HG03558 (cell line): ENCODE results near the gene IL24.
"Not testable (repeated sequence)": the region's sequence is repeated elsewhere in the genome, so short reads cannot be mapped to it uniquely, and the experiment has no call there.

Experiments
- ATAC-seq: cut with Tn5 transposase; IDR thresholded peaks from one replicate; pipeline ENCODE4 v1.9.1; 2021; ENCODE audit warnings: moderate number of reproducible peaks; ENCODE audit not compliant: unreplicated experiment; ENCODE audit errors: extremely low read depth

The IL24 gene

DNA sequence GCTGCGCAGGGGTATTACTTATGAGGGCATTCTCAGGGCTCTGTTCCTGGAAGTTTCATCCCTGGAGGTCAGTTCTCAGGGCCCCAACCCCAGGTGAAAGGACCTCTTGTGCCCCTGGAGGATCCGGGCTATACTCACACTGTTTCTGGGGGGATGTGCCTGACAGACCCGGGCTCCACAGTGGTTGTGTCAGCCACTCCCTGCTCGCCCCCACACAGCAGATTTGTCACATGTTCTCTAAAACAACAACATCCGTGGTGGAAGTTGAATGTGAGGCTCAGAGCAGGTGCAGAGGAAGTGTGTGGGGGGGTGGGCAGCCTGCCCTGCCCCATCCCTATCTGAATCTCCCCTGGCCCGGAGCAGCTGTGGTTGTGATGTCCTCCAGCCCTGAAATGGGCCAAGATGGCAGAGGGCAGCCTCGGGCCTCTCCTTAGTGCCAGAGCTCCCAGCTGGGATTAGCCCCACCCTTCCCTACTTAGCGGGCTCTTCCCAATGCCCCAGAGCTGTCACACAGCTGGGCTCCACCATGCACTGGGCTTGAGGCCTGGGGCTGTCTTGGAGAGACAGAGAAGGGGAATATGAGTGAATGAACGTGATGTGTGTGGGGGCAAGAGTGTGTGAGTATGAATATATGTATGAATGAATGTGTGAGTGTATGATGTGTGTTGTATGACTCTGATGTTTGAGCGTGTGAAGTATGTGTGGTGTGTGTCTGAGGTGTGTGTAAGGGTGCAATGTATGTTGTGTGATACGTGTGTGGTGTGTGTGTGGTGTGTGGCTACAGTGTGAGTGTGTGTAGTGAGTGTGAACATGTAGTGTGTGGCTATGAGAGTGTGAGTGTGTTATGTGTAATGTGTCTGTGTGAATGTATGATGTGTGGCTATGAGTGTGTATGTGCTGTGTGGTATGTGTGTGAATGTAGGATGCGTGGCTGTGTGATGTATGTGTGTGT, 26.0 kb downstream of the IL24 start:
- ATAC-seq = peak; percentile 27

DNA sequence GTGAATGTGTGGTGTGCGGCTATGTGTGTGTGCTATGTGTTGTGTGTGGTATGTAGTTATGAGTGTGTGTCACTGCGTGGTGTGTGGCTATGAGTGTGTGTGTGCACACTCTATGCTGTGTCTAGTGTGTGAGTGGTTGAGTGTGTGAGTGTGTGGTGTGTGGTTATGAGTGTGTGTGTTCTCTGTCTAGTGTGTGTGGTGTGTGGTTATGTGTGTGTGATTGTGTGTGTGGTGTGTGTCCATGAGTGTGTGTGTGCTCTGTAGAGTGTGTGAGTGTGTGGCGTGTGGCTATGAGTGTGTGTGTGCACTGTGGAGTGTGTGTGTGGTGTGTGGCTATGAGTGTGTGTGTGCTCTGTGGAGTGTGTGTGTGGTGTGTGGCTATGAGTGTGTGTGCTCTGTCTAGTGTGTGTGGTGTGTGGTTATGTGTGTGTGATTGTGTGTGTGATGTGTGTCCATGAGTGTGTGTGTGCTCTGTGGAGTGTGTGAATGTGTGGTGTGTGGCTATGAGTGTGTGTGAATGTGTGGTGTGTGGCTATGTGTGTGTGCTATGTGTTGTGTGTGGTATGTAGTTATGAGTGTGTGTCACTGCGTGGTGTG, 26.8 kb downstream of the IL24 start:
- not testable (repeated sequence) for ATAC-seq

DNA sequence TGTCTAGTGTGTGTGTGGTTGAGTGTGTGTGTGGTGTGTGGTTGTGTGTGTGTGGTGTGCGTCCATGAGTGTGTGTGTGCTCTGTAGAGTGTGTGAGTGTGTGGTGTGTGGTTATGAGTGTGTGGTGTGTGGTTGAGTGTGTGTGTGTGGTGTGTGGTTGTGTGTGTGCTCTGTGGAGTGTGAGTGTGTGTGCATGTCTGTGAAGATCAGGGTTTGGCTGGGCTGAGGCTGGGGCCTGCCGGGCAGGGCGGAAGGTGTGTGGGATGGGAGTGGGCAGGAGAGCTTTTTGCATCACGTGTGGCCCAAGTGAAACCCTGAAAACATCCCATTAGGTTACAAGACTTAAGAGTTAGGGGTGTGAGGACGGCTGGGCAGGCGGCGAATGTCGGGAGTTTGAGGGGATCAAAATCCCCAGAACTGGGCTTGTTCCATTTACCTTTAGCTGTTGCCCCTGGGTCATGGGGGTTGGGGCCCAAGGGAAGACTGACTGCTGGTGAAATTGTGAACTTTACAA, 27.4 kb downstream of the IL24 start:
- no peak for ATAC-seq

DNA sequence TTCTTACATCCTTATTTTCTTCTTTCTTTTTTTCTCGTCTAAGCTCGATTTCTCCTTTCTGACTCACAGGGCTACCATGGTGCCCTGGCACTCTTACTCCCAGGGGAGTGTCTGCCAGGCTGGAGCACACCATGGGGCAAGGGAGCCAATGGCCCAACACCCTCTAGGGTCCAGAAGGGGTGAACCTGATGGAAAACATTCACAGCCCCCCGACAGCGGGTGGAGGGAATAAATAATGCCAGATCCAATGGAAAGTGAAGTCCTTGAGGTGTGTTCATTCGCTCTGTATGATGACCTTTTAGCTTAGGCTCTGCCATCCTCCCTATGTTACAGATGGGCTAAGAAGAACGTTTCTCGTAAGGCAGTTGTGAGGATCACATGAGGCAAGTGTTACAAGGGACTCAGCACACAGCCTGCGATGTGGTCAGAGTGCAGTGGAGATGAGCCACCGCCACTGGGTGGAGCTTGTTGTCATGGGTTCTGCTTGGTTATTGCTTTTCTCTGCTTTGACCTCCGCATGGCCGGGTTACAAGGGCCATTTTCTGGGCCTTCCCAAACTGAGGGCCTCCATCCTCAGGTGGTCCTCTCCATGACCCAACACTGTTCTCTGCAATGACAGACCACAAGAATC, 28.0 kb downstream of the IL24 start:
- ATAC-seq = peak; percentile 37

DNA sequence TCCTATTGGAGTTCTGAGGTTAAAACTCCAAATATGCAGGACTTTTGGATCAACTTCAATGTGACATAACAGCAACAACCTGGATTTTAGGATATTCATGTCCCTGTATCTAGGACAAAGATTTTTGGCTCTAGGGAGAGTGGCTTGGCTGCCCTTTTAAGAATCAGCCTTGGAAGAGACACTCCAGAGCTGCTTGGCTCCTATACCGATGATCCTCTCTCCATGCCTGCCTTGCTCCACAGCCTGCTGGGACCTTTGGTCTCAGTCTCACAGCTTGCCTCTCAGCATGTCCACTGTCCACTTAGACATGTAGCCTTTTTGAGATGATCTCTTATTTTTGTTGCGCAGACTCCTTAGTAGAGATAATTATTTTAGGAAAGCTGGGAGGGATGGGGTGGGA, 29.0 kb downstream of the IL24 start:
- no peak for ATAC-seq

DNA sequence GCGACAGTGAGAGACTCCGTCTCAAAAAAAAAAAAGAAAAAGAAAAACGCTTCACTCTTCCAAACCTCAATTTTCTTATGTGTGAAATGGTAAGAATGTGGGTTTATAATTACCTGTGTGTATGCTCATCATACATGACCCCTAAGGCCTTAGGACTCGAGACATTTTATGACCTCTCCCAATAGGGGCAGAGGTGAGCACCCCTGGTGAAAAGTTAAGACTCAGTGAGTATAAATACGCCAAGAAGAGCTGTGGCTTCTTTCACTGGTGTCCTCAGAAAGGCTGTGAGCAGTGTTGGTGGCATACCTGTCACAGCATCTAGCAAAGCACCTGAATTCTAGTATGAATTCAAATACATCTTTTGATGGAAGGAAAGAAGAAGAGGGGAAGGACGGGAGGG, 32.3 kb downstream of the IL24 start:
- no peak for ATAC-seq

DNA sequence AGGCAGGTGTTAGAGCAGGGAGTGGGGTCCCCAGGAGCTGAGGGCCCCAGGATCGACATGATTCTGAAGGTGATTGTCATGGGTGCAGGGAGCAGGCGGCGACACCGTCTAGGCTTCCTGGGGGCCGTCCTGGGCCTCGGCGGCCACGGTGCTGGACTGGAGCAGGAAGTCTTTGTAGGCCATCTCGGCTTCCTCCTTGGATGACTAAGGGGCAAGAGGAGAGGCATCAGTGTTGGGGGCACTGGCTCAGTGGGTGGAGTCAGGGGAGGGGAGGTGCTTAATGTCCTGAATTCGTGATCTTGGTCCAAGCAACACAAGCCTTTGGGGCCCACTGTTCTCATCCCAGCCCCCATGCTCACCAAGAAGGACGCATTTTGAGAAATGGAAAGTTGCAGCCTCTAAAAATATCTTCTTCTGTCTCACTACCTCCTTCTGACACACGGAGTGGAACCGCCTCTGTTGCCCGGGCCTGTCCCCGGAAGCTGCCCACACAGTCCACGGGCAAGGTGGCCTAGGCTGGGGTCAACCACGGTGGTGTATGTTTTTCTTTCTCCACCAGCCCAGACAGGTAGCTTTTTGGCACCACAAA, 33.1 kb downstream of the IL24 start:
- ATAC-seq = peak; percentile 54

DNA sequence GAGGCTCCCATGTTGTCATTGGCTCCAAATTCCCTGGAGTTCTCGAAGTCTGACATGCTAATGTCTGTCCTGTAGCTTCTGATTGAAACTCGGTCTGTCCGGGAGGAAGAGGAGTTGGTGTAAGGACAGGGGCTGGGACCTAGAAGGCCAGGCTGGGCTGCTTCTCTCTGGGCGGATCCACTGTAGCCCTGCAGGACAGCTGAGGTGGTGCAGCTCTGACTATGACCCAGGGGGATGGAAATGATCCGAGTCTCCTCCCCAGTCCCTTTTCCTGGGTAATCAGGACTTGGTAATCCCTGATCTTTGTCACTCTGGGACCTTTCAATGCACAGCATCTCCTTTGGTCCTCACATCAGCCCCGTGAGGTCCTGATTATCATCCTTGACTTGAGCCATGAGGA, 34.5 kb downstream of the IL24 start:
- no peak for ATAC-seq

DNA sequence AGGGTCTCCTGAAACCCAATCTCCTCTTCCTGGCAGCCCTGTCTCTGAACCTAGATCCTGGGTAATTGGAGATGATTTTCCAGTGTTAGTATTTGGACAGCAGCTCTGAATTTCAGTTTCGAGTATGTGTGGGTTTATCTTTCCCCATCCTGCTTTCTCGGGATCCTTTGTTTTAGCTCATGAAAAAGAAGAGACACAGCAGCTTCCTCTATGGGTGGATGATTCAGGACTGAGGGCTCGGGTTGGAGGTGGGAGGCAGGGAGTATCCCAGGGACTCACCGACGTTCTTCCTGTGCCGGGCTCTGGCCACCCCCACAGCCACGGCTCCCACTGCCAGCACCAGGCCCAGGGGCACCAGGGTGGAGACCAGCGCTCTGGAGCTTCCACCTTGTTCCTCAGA, 34.9 kb downstream of the IL24 start:
- ATAC-seq = no peak

DNA sequence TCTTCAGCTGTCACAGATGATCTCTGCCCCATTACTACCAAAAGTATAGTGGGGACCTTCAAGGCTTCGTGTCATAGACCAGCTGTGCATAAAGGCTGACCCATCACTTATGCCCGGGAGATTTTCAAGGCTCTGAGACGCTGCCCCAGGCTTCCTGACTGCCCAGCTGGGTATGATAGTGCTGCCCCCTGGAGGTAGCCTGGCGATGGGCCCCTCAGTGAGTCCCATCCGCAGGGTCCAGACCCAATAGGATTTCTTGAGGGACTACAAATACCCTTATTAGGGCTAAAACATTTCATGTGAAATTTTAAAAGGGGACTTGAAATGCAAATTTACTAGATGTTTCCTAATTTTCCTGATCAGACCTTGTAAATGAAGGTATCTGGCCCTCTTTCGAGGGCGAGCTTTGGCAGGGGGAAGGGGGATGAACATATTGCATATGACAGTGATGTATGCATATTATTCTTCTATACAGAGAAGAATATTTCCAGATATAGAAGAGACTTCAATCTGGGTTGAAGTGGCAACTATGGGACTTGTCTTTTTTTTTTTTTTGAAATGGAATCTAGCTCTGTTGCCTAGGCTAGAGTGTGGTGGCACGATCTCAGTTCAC, 36.2 kb downstream of the IL24 start:
- no peak for ATAC-seq

DNA sequence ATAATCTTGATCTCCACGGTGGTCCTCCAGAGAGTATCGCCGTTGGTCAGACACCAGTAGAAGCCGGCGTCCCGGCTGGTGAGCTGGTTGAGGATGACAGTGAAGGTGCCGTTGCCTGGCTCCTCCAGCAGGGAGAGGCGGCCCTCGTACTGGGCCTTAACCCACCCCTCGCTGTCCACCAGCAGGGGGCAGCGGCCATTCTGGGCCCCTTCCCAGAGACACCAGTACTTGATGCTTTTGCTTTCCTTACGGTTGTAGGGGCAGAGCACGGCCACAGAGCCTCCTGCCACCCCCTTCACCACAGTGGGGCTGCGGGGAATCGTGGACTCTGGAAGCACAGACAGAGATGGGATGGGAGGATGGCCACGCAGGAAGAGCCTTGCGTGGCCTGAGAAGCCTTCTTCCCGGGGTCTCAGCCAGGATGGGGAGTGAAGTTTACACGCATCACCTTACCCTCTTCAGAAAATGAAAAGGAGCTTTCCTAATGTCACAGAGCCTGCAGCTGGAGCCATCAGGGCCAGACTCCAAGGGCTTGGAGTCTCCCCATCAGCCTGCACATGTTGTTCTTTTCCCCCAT, 38.3 kb downstream of the IL24 start:
- ATAC-seq = no peak

DNA sequence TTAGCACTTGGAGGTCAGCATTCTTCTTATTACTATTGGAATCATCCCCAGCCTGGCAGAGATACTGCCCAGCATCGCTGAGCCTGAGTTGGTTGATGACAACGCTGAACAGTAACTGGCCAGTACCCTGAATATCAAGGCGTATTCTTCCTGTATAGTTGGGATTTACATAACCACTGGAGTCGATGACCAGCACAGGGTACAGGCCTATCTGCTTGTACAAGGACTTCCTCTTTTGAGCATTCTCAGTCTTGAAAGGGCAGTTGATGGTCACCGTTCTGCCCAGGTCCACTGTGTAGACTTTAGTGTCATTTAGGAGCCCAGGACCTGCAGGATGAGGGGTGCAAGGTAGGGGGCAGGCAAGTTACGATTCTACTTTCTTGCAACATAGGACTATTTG, 40.2 kb downstream of the IL24 start:
- ATAC-seq = no peak

DNA sequence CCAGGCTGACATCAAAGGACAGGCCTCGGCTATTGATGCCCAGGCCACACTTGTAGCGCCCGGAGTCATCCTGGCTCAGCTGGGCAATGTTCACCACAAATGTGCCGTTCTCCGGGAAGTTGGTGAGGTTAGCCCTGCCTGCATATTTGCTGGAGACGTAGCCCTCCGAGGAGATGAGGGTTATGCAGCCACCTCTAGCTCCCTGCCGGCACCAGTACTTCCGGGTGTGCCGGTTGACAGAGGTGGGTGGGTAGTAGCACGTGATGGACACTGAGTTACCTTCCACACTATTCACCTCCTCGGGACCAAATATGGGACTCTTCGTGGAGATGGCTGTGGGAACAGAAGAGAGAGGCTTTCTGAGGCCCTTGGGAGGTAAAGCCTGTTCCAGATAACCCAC, 41.9 kb downstream of the IL24 start:
- ATAC-seq = no peak

DNA sequence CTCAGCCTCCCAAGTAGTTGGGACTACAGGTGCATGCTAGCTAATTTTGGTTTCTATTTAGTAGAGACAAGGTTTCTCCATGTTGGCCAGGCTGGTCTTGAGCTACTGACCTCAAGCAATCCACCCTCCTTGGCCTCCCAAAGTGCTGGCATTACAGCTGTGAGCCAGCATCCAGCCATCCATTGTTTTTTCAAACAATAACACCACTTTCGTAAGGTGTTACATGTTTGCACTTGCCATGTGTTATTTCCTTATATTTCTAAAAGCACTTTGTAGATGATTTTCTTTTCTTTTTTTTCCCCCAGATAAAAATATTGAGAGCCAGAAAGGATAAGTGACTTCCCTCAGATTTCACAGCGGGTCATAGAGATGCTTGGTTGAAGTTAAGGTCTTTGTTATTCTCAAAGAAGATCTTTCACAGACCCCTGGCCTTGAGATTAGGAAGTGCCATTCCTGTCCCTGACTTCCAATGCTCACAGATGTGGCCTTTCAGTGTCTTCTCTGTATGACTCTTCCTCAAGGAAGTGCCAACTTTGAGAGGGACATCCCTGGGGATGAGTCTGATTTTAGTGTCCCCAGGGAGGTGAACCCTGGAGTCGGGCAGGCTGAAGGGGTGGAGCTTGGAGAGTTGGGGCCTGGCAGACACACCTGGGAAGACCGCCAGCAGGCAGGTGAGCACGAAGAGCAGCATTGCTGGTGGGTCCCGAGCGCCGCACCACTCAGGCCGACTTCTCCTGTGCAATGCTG, 42.8 kb downstream of the IL24 start:
- ATAC-seq = no peak

DNA sequence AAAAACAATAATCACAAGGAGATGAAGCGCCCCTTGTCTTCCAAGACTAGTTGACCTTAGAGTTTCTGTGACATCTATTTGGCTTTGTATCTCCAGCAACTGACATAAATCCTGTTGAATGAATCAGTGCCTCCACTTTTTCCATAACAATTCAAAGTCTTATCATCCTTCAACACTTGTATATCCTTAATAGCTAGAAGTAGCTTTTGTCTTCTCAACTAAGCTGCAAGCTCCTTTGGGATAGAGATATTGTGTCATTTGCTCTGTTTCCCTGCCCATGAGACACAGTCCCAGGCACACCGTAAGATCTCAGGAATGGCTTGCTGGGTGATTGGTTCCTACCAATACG, 43.3 kb downstream of the IL24 start:
- ATAC-seq = no peak

DNA sequence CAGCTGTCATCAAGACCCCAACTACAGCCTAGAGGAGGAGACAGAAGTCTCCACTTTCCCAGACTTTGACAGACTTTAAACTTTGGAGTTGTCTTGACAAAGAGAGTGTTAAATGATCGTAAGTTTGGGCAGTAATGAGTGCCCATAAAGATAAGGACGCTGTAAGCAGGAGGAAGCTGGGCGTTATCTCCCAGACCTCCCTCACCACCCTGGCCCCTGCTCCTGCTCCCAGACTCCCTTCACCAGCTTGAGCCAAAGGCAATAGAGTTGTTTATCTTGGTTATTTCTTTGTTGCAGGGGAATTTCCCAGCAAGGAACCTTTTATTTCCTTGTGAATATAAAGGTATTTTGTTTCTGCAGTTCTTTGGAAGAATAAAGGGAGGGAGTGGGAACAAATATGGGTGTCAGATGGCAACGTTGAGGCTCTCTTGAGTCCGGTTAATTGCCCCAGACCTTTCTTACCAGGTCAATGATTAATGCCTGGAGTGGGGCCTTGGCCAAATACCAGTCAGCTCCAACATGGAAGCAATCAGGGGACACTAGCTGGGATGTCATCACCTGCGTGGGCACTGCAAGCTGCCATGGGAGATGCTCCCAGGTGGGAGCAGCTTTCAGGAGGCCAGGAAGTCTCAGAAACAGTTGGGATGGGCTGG, 44.6 kb downstream of the IL24 start:
- no peak for ATAC-seq

DNA sequence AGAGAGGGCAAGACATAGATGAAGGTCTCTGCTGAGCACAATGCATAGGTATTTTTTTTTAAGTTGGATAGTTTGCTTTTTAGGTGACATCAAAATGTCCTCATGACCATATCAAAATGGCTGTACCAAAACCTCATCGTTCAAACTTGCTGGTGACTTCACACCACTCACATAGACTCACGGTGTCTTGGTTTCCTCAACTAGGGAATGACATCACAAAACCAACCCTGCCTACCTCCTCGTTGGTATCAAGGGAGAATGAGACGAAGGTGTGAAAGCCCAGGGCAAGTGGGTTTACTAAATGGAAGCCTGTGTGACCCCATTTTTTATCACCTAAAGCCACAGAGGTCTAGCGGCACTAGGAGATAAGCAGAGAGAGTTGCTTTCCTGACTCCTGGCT, 47.5 kb downstream of the IL24 start:
- no peak for ATAC-seq

DNA sequence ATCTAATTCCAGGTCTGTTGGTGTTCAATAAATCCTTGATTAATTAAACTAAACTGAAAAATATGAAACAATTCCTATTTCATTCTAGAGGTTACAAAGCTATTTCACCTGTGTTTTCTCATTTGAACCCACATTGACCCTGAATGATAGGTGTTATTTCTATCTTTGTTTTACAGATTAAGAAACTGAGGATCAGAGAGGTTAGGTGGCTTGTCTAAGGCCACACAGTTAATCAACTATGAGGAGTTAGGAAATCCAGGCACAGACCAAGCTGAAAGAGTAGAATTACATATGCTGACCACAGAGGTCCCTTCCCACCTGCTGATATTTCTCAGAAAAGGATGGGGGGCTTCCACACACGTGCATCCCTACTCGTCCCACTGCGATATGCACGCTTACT, 48.5 kb downstream of the IL24 start:
- ATAC-seq = no peak

DNA sequence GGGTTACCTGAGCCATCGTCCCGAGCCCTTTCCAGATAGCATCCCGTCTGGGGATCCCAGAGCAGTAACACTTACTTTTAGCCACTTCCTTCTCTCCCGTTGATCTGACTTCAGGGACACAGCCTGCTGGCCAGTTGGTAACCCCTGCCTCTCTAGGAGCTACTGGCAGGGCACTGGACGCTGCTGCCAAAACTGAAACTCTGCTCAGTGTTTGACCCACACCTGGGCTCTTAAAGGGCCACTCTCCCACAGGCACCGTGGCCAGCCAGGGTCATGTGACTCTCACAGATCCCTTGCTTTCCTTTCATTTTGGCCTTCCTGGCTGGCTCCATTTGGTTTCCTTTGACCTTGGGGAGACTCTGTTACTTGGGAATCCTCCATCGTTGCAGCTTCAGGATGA, 49.0 kb downstream of the IL24 start, which contains the start of gene PIGR:
PIGR (minus strand) TSS at position 206 of the 400 bp plus-strand sequence. CDS start 5,935 bp downstream, outside the sequence.
- no peak for ATAC-seq
